Stimulated activated naive CD8-positive, alpha-beta T cell treated with anti-CD3 and anti-CD28 coated beads, Interleukin-15, Interleukin-2, amounts not matched to agents 100 ng/mL and 50 ng/mL, for 24 hours (primary cell): ENCODE data around the gene RXFP1.
"Not testable (repeated sequence)": the region's sequence is repeated elsewhere in the genome, so short reads cannot be mapped to it uniquely, and the experiment has no call there.

Experiments
- H3K27ac Mint-ChIP-seq: one replicate; pipeline ENCODE4 v1.8.0; 2021; ENCODE audit warnings: mild to moderate bottlenecking, mixed read lengths
- H3K27me3 Mint-ChIP-seq: one replicate; pipeline ENCODE4 v1.8.0; 2021; ENCODE audit warnings: mixed read lengths
- H3K36me3 Mint-ChIP-seq: one replicate; pipeline ENCODE4 v1.8.0; 2021; ENCODE audit warnings: low read depth, mixed read lengths
- H3K4me1 Mint-ChIP-seq: one replicate; pipeline ENCODE4 v1.8.0; 2021; ENCODE audit warnings: low read depth, mixed read lengths
- H3K4me3 Mint-ChIP-seq: one replicate; pipeline ENCODE4 v1.8.0; 2021; ENCODE audit warnings: mild to moderate bottlenecking, mixed read lengths
- H3K9me3 Mint-ChIP-seq: one replicate; pipeline ENCODE4 v1.8.0; 2021; ENCODE audit warnings: mixed read lengths

RXFP1 gene

GRCh38 chr4:158617956-158618355 is 96.3 kb downstream of the RXFP1 start:
- H3K4me1 Mint-ChIP-seq: no peaks in the 10 kb centered on the region
- peaks cover 14% of the 10 kb centered on the region for H3K27me3 Mint-ChIP-seq
- H3K27ac Mint-ChIP-seq: no peak overlapping the region
- no peak overlapping the region for H3K4me3 Mint-ChIP-seq
- no peaks in the 10 kb centered on the region for H3K36me3 Mint-ChIP-seq
- H3K9me3 Mint-ChIP-seq: no peaks in the 10 kb centered on the region

GRCh38 chr4:158621729-158622128 is 100.0 kb downstream of the RXFP1 start:
- Mint-ChIP-seq H3K27me3 (peaks cover 23% of the 10 kb centered on the region), H3K4me3 (no peak overlapping the region)

GRCh38 chr4:158622251-158622650 is 100.6 kb downstream of the RXFP1 start:
- Mint-ChIP-seq H3K27me3 (peaks cover 23% of the 10 kb centered on the region), H3K27ac (no peak overlapping the region), H3K9me3 (no peaks in the 10 kb centered on the region), H3K4me1 (no peaks in the 10 kb centered on the region), H3K36me3 (no peaks in the 10 kb centered on the region), H3K4me3 (no peak overlapping the region)

More at GRCh38 chr4:158621729-158622128, 100.0 kb downstream of the RXFP1 start:
- no peak overlapping the region for H3K27ac Mint-ChIP-seq
- H3K9me3 Mint-ChIP-seq: no peaks in the 10 kb centered on the region
- no peaks in the 10 kb centered on the region for H3K36me3 Mint-ChIP-seq
- H3K4me1 Mint-ChIP-seq: no peaks in the 10 kb centered on the region

- H3K36me3 Mint-ChIP-seq: no peaks in the 10 kb centered on the region
- H3K27ac Mint-ChIP-seq: no peak overlapping the region
- H3K9me3 Mint-ChIP-seq: no peaks in the 10 kb centered on the region
- no peak overlapping the region for H3K4me3 Mint-ChIP-seq
- no peaks in the 10 kb centered on the region for H3K4me1 Mint-ChIP-seq
- peaks cover 20% of the 10 kb centered on the region for H3K27me3 Mint-ChIP-seq
Measured at GRCh38 chr4:158624889-158625478, 103.3 kb downstream of the RXFP1 start.

GRCh38 chr4:158625544-158625943 is 103.9 kb downstream of the RXFP1 start:
- H3K4me1 Mint-ChIP-seq: no peaks in the 10 kb centered on the region
- H3K27ac Mint-ChIP-seq: no peak overlapping the region
- no peak overlapping the region for H3K4me3 Mint-ChIP-seq
- H3K36me3 Mint-ChIP-seq: no peaks in the 10 kb centered on the region
- peaks cover 15% of the 10 kb centered on the region for H3K27me3 Mint-ChIP-seq
- no peaks in the 10 kb centered on the region for H3K9me3 Mint-ChIP-seq

- Mint-ChIP-seq H3K4me3 (no peak overlapping the region), H3K27ac (no peak overlapping the region), H3K9me3 (no peaks in the 10 kb centered on the region), H3K27me3 (peaks cover 3% of the 10 kb centered on the region), H3K36me3 (no peaks in the 10 kb centered on the region), H3K4me1 (no peaks in the 10 kb centered on the region)
Measured at GRCh38 chr4:158630893-158631292, 109.2 kb downstream of the RXFP1 start.

- Mint-ChIP-seq H3K4me3 (no peak overlapping the region), H3K36me3 (no peaks in the 10 kb centered on the region)
Measured at GRCh38 chr4:158636619-158637018, 114.9 kb downstream of the RXFP1 start.

GRCh38 chr4:158644356-158644755 is 122.7 kb downstream of the RXFP1 start:
- Mint-ChIP-seq H3K27ac (no peak overlapping the region), H3K4me1 (no peaks in the 10 kb centered on the region), H3K36me3 (no peaks in the 10 kb centered on the region), H3K27me3 (peaks cover 29% of the 10 kb centered on the region), H3K4me3 (no peak overlapping the region), H3K9me3 (no peaks in the 10 kb centered on the region)

More at GRCh38 chr4:158636619-158637018, 114.9 kb downstream of the RXFP1 start:
- no peak overlapping the region for H3K27ac Mint-ChIP-seq
- peaks cover 22% of the 10 kb centered on the region for H3K27me3 Mint-ChIP-seq
- no peaks in the 10 kb centered on the region for H3K9me3 Mint-ChIP-seq
- no peaks in the 10 kb centered on the region for H3K4me1 Mint-ChIP-seq

- H3K9me3 Mint-ChIP-seq: no peaks in the 10 kb centered on the region
- H3K4me1 Mint-ChIP-seq: no peaks in the 10 kb centered on the region
- H3K4me3 Mint-ChIP-seq: no peak overlapping the region
- no peaks in the 10 kb centered on the region for H3K36me3 Mint-ChIP-seq
- H3K27me3 Mint-ChIP-seq: peaks cover 29% of the 10 kb centered on the region
- H3K27ac Mint-ChIP-seq: no peak overlapping the region
Measured at GRCh38 chr4:158644760-158645159, 123.1 kb downstream of the RXFP1 start.

GRCh38 chr4:158649111-158649680 is 127.5 kb downstream of the RXFP1 start:
- no peak overlapping the region for H3K27ac Mint-ChIP-seq
- H3K9me3 Mint-ChIP-seq: no peaks in the 10 kb centered on the region
- H3K27me3 Mint-ChIP-seq: peaks cover 15% of the 10 kb centered on the region
- peaks cover 8% of the 10 kb centered on the region for H3K4me1 Mint-ChIP-seq
- no peak overlapping the region for H3K4me3 Mint-ChIP-seq
- no peaks in the 10 kb centered on the region for H3K36me3 Mint-ChIP-seq

- Mint-ChIP-seq H3K4me3 (peak overlapping the region; percentile 47), H3K9me3 (no peaks in the 10 kb centered on the region), H3K27ac (no peak overlapping the region), H3K4me1 (peaks cover 8% of the 10 kb centered on the region), H3K27me3 (no peaks in the 10 kb centered on the region), H3K36me3 (no peaks in the 10 kb centered on the region)
Measured at GRCh38 chr4:158652920-158653319, 131.2 kb downstream of the RXFP1 start.

- Mint-ChIP-seq H3K4me3 (no peak overlapping the region), H3K27me3 (peaks cover 3% of the 10 kb centered on the region), H3K36me3 (no peaks in the 10 kb centered on the region), H3K9me3 (no peaks in the 10 kb centered on the region), H3K4me1 (peaks cover 8% of the 10 kb centered on the region), H3K27ac (no peak overlapping the region)
Measured at GRCh38 chr4:158656439-158656838, 134.8 kb downstream of the RXFP1 start.

- no peak overlapping the region for H3K27ac Mint-ChIP-seq
- H3K27me3 Mint-ChIP-seq: peaks cover 3% of the 10 kb centered on the region
- H3K36me3 Mint-ChIP-seq: no peaks in the 10 kb centered on the region
- H3K4me3 Mint-ChIP-seq: no peak overlapping the region
- H3K4me1 Mint-ChIP-seq: peaks cover 8% of the 10 kb centered on the region
- no peaks in the 10 kb centered on the region for H3K9me3 Mint-ChIP-seq
Measured at GRCh38 chr4:158657291-158657690, 135.6 kb downstream of the RXFP1 start.

GRCh38 chr4:158663255-158663654 is 141.6 kb downstream of the RXFP1 start:
- not testable (repeated sequence) for H3K9me3 Mint-ChIP-seq, H3K27me3 Mint-ChIP-seq, H3K4me3 Mint-ChIP-seq, H3K4me1 Mint-ChIP-seq, H3K27ac Mint-ChIP-seq
- peaks cover 13% of the 10 kb centered on the region for H3K36me3 Mint-ChIP-seq

- H3K27ac Mint-ChIP-seq, H3K4me3 Mint-ChIP-seq, H3K27me3 Mint-ChIP-seq, H3K9me3 Mint-ChIP-seq, H3K4me1 Mint-ChIP-seq: not testable (repeated sequence)
- H3K36me3 Mint-ChIP-seq: peaks cover 16% of the 10 kb centered on the region
Measured at GRCh38 chr4:158663707-158664625, 142.3 kb downstream of the RXFP1 start.
